CD14-positive monocyte (primary cell): ENCODE data around the gene CLUH. TPM values are rescaled to one million over a fixed set of nuclear protein-coding genes. Genes with fewer than 3 reads are reported as not detected.
"Not testable (repeated sequence)": the region's sequence is repeated elsewhere in the genome, so short reads cannot be mapped to it uniquely, and the experiment has no call there.

Experiments used
- DNase-seq, 3 donors: peaks; one replicate each; pipeline ENCODE4 v3.0.0-alpha.2; 2011 to 2022
- H2AFZ ChIP-seq: 2 replicates; pipeline ENCODE4 v1.6.0; 2012; ENCODE audit warnings: mild to moderate bottlenecking, low read depth, low read length, inconsistent platforms; ENCODE audit not compliant: insufficient read depth, poor library complexity, severe bottlenecking
- H3K27ac ChIP-seq, 2 donors: 1 replicate in 1 of 2; 2 replicates in 1 of 2; pipeline ENCODE4 v1.5.1; 2012 to 2013; ENCODE audit warnings: low read length in 2 of 2, control low read depth in 1 of 2, inconsistent platforms in 1 of 2, low read depth in 1 of 2, mild to moderate bottlenecking in 1 of 2
- H3K27me3 ChIP-seq, 2 donors: one replicate each; pipeline versions ENCODE4 v1.6.0 to v1.6.1; 2011 to 2013; ENCODE audit warnings: low read length in 2 of 2; ENCODE audit not compliant: control insufficient read depth in 2 of 2, insufficient read depth in 2 of 2
- H3K36me3 ChIP-seq, 2 donors: replicated peaks in 1 of 2; 1 replicate in 1 of 2; 2 replicates in 1 of 2; pipeline versions ENCODE4 v1.5.1 to v1.6.1; 2012 to 2013; ENCODE audit warnings: low read length in 2 of 2, control low read depth in 1 of 2, inconsistent platforms in 1 of 2, mild to moderate bottlenecking in 1 of 2; ENCODE audit not compliant: insufficient read depth in 2 of 2, control insufficient read depth in 1 of 2
- H3K4me1 ChIP-seq, 2 donors: 1 replicate in 1 of 2; 2 replicates in 1 of 2; pipeline versions ENCODE4 v1.5.1 to v1.6.1; 2012 to 2013; ENCODE audit warnings: low read length in 2 of 2, control low read depth in 1 of 2, inconsistent platforms in 1 of 2, mild to moderate bottlenecking in 1 of 2, moderate library complexity in 1 of 2; ENCODE audit not compliant: insufficient read depth in 2 of 2, control insufficient read depth in 1 of 2
- H3K4me2 ChIP-seq: replicated peaks from 2 replicates; pipeline ENCODE3; 2012; ENCODE audit warnings: low read length, moderate library complexity, mild to moderate bottlenecking; ENCODE audit not compliant: poor library complexity, severe bottlenecking; ENCODE audit errors: extremely low read depth
- H3K4me3 ChIP-seq, 3 experiments: fragments of 200-600 bp in 1 of 3; sonication (generic) in 1 of 3; replicated peaks in 1 of 3; 1 replicate in 2 of 3; 2 replicates in 1 of 3; pipeline ENCODE4 v1.5.1; 2011 to 2013; ENCODE audit warnings: low read length in 3 of 3, mild to moderate bottlenecking in 3 of 3, control low read depth in 2 of 3, low read depth in 2 of 3, inconsistent platforms in 1 of 3, moderate library complexity in 1 of 3
- H3K79me2 ChIP-seq: 2 replicates; pipeline ENCODE4 v1.6.0; 2012; ENCODE audit warnings: mild to moderate bottlenecking, control low read depth, inconsistent platforms, low read length, moderate library complexity; ENCODE audit not compliant: insufficient read depth
- H3K9ac ChIP-seq: 2 replicates; pipeline ENCODE4 v1.6.0; 2017; ENCODE audit warnings: low read length, mild to moderate bottlenecking; ENCODE audit not compliant: insufficient read depth, poor library complexity, severe bottlenecking
- H3K9me3 ChIP-seq, 2 donors: replicated peaks in 1 of 2; 1 replicate in 1 of 2; 2 replicates in 1 of 2; pipeline versions ENCODE4 v1.5.1 to v1.6.1; 2012 to 2013; ENCODE audit warnings: low read length in 2 of 2, control low read depth in 1 of 2; ENCODE audit not compliant: control insufficient read depth in 1 of 2, insufficient read depth in 1 of 2
- H4K20me1 ChIP-seq: 2 replicates; pipeline ENCODE4 v1.6.0; 2012; ENCODE audit warnings: mild to moderate bottlenecking, low read length, control low read depth, moderate library complexity; ENCODE audit not compliant: insufficient read depth
- H3K27ac Mint-ChIP-seq, 7 donors: one replicate each; pipeline ENCODE4 v1.8.0; 2020; ENCODE audit warnings: mild to moderate bottlenecking in 7 of 7, mixed read lengths in 7 of 7, moderate library complexity in 6 of 7, inconsistent platforms in 2 of 7
- H3K27me3 Mint-ChIP-seq, 3 donors: one replicate each; pipeline ENCODE4 v1.8.0; 2021 to 2022; ENCODE audit warnings: low read depth in 3 of 3, mild to moderate bottlenecking in 3 of 3, mixed read lengths in 3 of 3, moderate library complexity in 3 of 3, inconsistent platforms in 1 of 3
- H3K36me3 Mint-ChIP-seq, 2 donors: one replicate each; pipeline ENCODE4 v1.8.0; 2020; ENCODE audit warnings: mixed read lengths in 2 of 2, inconsistent platforms in 1 of 2, mild to moderate bottlenecking in 1 of 2
- H3K4me1 Mint-ChIP-seq: one replicate; pipeline ENCODE4 v1.8.0; 2020; ENCODE audit warnings: mild to moderate bottlenecking, mixed read lengths
- H3K4me3 Mint-ChIP-seq, 2 donors: one replicate each; pipeline ENCODE4 v1.8.0; 2020; ENCODE audit warnings: mild to moderate bottlenecking in 2 of 2, mixed read lengths in 2 of 2, moderate library complexity in 1 of 2
- H3K9me3 Mint-ChIP-seq, 7 donors: one replicate each; pipeline ENCODE4 v1.8.0; 2020 to 2022; ENCODE audit warnings: mixed read lengths in 7 of 7, mild to moderate bottlenecking in 6 of 7, moderate library complexity in 6 of 7, inconsistent platforms in 2 of 7
- CTCF ChIP-seq: fragments of 200-600 bp; IDR thresholded peaks from one replicate; pipeline ENCODE4 v1.8.0; 2022; ENCODE audit warnings: antibody characterized with exemption, mild to moderate bottlenecking
- WGBS: methylation state at CpG from one replicate; pipeline ENCODE4 v1.1.5; 2013; ENCODE audit warnings: missing lambda C conversion rate; ENCODE audit not compliant: insufficient coverage; 5-methylcytosine and 5-hydroxymethylcytosine counted together
- intact Hi-C, 2 donors: fragments of 100-400 bp; cut with micrococcal nuclease; formaldehyde crosslinking; loops; one replicate each; pipeline versions ENCODE4 v1.15.0 to v1.15.1; 2023
- polyA plus RNA-seq, 3 donors: library from polyadenylated mRNA; depleted of rRNA in 1 of 3; unstranded in 2 of 3; stranded (reverse) in 1 of 3; fragments of 300-500 nt in 2 of 3; fragments of >200 nt in 1 of 3; fragmentation: Illumina TruSeq in 2 of 3; gene quantifications; 1 replicate in 2 of 3; 2 replicates in 1 of 3; pipeline ENCODE4 v1.2.3, GENCODE V29; 2012 to 2021

The CLUH gene
- polyA plus RNA-seq, 3 donors = 1.6 to 26.2 (median 4.2) TPM

GRCh38 chr17:2681650-2682049, 29.9 kb downstream of the CLUH start:
- H3K27ac Mint-ChIP-seq = peak overlapping the region in 1 of 7 donors; percentile 83
- intact Hi-C loops = no loop called here
- H3K36me3 ChIP-seq = peaks cover 68 to 82% of the 10 kb centered on the region in 2 donors

DNA sequence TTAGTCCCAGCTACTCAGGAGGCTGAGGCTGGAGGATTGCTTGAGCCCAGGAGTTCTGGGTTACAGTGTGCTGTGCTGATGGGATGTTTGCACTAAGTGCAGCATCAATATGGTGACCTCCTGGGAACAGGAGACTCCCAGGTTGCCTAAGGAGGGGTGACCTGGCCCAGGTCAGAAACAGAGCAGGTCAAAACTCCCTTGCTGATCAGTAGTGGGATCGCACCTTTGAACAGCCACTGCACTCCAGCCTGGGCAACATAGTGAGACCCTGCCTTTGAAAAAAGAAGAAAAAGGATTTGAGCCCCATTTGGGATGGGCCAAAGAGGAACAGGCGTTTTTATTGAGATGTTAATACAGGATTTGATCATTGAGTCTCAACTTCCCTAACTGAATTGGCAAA, 30.6 kb downstream of the CLUH start:
- no peak overlapping the region for H3K4me2 ChIP-seq
- no peaks in the 10 kb centered on the region for H3K79me2 ChIP-seq
- no peaks in the 10 kb centered on the region for H3K4me1 ChIP-seq
- no peak overlapping the region for H2AFZ ChIP-seq
- peaks cover 70 to 86% of the 10 kb centered on the region in 2 donors for H3K36me3 Mint-ChIP-seq
- peaks cover 0 to 4% (median 0%) of the 10 kb centered on the region in 3 donors for H3K27me3 Mint-ChIP-seq
- H3K27ac ChIP-seq = no peak overlapping the region
- H3K4me3 ChIP-seq = no peak overlapping the region
- intact Hi-C loops = no loop called here
- DNase-seq = no peak
- H4K20me1 ChIP-seq = peaks cover 61% of the 10 kb centered on the region
- H3K9ac ChIP-seq = no peak overlapping the region
- H3K27ac Mint-ChIP-seq = no peak overlapping the region
- no peaks in the 10 kb centered on the region for H3K9me3 Mint-ChIP-seq
- WGBS = 100% methylated on average over 1 of the region's 2 CpGs
- peaks cover 74 to 89% of the 10 kb centered on the region in 2 donors for H3K36me3 ChIP-seq
- no peak overlapping the region for H3K4me3 Mint-ChIP-seq
- TF ChIP-seq CTCF = no peak
- no peaks in the 10 kb centered on the region for H3K27me3 ChIP-seq
- no peaks in the 10 kb centered on the region for H3K9me3 ChIP-seq
- no peaks in the 10 kb centered on the region for H3K4me1 Mint-ChIP-seq

More at GRCh38 chr17:2681650-2682049, 29.9 kb downstream of the CLUH start:
- 100% methylated on average over 1 of the region's 7 CpGs for WGBS
- no peak overlapping the region for H3K27ac ChIP-seq
- TF ChIP-seq CTCF = no peak
- H3K4me3 Mint-ChIP-seq = no peak overlapping the region
- H3K9ac ChIP-seq = no peak overlapping the region
- no peaks in the 10 kb centered on the region for H3K4me1 Mint-ChIP-seq
- peaks cover 59% of the 10 kb centered on the region for H4K20me1 ChIP-seq
- H3K36me3 Mint-ChIP-seq = peaks cover 67 to 79% of the 10 kb centered on the region in 2 donors
- no peaks in the 10 kb centered on the region for H3K27me3 ChIP-seq
- H2AFZ ChIP-seq = no peak overlapping the region
- H3K27me3 Mint-ChIP-seq = peaks cover 0 to 4% (median 0%) of the 10 kb centered on the region in 3 donors
- H3K9me3 ChIP-seq = no peaks in the 10 kb centered on the region
- no peak overlapping the region for H3K4me3 ChIP-seq
- H3K4me2 ChIP-seq = no peak overlapping the region
- no peaks in the 10 kb centered on the region for H3K4me1 ChIP-seq
- no peaks in the 10 kb centered on the region for H3K79me2 ChIP-seq
- DNase-seq = no peak
- H3K9me3 Mint-ChIP-seq = no peaks in the 10 kb centered on the region

DNA sequence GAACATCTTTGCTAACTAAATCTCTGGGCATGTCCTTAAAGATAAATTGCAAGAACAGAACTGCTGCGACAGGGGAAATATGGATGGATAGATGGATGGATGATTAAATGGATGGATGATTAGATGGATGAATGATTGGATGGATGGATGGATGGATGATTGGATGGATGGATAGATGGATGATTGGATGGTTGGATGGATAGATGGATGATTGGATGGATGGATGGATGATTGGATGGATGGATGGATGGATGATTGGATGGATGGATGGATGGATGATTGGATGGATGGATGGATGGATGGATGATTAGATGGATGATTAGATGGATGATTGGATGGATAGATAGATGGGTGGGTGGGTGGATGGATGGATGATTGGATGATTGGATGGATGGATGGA, 32.3 kb downstream of the CLUH start:
- H3K27ac ChIP-seq, H3K27ac Mint-ChIP-seq, H3K27me3 Mint-ChIP-seq, DNase-seq, H3K9me3 ChIP-seq, H3K4me3 ChIP-seq, H3K4me1 ChIP-seq, H3K4me2 ChIP-seq, H3K4me1 Mint-ChIP-seq, H3K9me3 Mint-ChIP-seq, H2AFZ ChIP-seq, H3K27me3 ChIP-seq, H3K4me3 Mint-ChIP-seq, H3K79me2 ChIP-seq, H3K9ac ChIP-seq: not testable (repeated sequence)
- H3K36me3 ChIP-seq = peaks cover 82 to 97% of the 10 kb centered on the region in 2 donors
- 100% methylated on average over 1 of the region's 1 CpG for WGBS
- H4K20me1 ChIP-seq = peaks cover 62% of the 10 kb centered on the region
- intact Hi-C loops = loop anchor here in 1 of 2 donors (10.0 kb wide), 1 partner anchor 294 kb away; no protein-coding TSS in a partner anchor
- H3K36me3 Mint-ChIP-seq = peaks cover 69 to 94% of the 10 kb centered on the region in 2 donors
